Measurements from ENCODE around the gene HMOX2.
A peak's percentile ranks its signal among the peaks of the same experiment; 100 is the strongest.

The HMOX2 gene

DNA sequence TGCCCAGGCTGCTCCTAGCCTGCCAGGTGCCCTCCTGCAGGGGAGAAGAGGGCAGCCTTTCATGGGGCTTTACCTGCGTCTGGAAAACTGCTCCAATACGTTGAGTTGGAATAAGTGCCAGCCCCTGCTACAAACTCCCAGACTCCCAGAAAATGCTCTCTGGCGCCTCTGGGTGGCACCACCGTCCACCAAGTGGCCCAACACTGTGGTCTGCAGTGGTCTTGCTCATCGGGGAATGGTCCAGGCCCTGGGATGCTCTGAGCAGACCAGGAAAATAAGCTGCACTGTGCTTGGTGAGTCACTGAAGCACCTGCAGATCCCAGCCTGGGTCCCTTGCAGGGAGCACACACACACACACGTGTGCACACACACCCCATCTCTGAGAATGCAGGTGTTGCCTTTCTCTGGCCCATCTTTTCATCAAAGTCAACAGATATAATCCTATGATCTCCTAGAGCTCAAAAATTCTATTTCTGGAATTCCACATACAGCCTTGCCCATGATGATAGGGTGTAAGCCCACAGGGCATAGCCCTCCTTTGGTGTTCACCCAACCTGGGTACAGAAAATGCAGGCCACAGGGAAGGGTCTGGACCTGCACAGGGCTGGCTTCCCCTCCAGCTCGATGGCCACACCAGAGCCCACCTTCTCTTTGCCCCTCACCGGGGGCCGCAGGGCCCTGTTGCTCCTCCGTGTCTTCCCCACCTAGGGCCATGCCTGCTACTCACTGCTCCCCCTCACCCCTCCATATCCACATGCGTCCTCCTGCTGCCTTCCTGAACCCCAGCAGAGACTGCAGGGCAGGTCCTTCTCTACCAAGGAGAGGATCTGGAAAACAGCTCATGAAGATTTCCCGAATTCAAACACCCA, 41.8 kb downstream of the HMOX2 start:
- TF ChIP-seq, protein P1, sequence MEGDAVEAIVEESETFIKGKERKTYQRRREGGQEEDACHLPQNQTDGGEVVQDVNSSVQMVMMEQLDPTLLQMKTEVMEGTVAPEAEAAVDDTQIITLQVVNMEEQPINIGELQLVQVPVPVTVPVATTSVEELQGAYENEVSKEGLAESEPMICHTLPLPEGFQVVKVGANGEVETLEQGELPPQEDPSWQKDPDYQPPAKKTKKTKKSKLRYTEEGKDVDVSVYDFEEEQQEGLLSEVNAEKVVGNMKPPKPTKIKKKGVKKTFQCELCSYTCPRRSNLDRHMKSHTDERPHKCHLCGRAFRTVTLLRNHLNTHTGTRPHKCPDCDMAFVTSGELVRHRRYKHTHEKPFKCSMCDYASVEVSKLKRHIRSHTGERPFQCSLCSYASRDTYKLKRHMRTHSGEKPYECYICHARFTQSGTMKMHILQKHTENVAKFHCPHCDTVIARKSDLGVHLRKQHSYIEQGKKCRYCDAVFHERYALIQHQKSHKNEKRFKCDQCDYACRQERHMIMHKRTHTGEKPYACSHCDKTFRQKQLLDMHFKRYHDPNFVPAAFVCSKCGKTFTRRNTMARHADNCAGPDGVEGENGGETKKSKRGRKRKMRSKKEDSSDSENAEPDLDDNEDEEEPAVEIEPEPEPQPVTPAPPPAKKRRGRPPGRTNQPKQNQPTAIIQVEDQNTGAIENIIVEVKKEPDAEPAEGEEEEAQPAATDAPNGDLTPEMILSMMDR (IDR thresholded peaks at IDR 0.05; ENCODE audit: control insufficient read depth, insufficient read depth, low read depth, low read length, missing control alignments) = peak; percentile 58
- no peak for DNase-seq (ENCODE audit: low read depth)
- H3K4me3 ChIP-seq (ENCODE audit: control insufficient read depth, low read depth, low read length) = no peak overlapping the region

DNA sequence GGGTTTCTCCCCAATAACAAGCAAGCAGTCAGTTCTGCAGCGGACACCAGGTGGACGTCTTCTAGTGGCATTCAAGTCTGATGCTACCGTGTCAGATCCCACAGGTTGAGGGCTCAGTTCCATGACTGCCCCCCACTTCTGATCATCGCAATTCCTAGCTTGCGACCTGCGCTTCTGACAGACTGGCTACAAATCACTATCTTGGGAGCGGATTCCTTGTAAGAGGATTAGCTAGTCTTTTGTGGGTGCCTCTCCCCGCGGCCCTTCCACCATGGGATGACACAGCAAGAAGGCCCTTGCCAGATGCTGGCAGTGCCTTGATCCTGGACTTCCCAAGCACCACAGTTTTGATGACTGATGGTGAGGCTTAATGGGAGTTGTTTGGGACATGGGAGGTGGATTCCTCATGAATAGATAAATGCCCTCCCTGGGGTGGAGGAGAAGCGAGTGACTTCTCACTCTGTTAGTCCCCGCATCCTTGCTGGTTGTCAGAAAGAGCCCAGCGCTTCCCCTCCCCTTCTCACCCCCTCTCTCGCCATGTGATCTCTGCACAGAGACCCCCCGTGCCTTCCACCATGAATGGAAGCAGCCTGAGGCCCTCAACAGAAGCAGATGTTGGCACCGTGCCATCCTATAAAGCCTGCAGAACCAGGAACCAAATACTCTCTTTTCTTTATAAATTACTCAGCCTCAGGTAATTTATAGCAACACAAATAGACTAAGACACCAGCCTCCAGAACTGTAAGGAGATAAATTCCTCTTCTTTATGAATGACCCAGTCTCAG, 43.3 kb downstream of the HMOX2 start:
- DNase-seq (ENCODE audit: low read depth) = no peak
- TF ChIP-seq, protein P1 (IDR thresholded peaks at IDR 0.05; ENCODE audit: control insufficient read depth, insufficient read depth, low read depth, low read length, missing control alignments) = no peak
- no peak overlapping the region for H3K4me3 ChIP-seq (ENCODE audit: control insufficient read depth, low read depth, low read length)

DNA sequence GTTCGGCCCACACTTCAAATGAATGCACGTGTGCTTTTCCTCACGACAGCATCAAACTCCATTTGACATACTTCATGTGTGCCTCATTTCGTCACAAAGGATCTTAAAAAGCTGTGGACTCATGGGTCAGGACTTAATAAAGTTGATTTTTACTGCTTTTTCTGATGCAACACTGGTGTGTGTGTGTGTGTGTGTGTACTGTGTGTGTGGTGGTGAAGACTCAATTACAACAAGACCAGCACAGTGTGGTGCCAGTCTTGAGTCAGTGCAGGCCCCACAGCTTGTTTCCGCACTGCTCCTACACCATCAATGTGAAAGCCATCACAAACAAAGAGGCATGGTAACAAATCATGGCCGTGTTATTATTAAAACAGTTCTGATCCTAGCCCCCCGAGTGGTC, 44.7 kb downstream of the HMOX2 start:
- TF ChIP-seq, protein P1 (IDR thresholded peaks at IDR 0.05; ENCODE audit: control insufficient read depth, insufficient read depth, low read depth, low read length, missing control alignments) = no peak
- no peak overlapping the region for H3K4me3 ChIP-seq (ENCODE audit: control insufficient read depth, low read depth, low read length)
- DNase-seq (ENCODE audit: low read depth) = no peak

DNA sequence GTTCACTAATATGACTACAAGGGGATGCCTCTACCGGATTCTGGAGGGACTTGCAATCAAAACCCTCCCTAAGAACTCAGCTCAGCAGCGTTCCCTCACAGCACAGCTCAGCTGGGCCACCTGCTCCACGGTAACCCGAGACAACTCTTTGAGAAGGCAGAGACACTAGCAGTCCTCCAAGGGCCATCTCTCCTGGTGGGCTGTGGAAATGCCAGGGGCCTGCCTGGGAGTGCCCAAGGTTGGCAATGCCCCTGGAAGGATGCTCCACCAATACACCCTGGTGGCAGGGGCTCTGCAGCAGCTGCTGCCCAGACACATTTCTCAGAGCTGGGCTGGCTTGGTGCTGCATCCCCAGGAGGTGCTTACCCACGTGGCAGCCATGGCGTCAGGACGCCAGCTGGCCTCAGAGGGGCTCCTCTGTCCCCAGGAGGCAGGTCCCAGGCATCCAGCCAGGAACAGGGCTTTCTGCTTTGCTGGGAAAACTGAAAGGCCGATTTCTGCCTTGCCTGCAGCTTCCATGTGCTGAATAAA, 45.9 kb downstream of the HMOX2 start:
- no peak overlapping the region for H3K4me3 ChIP-seq (ENCODE audit: control insufficient read depth, low read depth, low read length)
- no peak for DNase-seq (ENCODE audit: low read depth)
- TF ChIP-seq, protein P1 (IDR thresholded peaks at IDR 0.05; ENCODE audit: control insufficient read depth, insufficient read depth, low read depth, low read length, missing control alignments) = no peak

DNA sequence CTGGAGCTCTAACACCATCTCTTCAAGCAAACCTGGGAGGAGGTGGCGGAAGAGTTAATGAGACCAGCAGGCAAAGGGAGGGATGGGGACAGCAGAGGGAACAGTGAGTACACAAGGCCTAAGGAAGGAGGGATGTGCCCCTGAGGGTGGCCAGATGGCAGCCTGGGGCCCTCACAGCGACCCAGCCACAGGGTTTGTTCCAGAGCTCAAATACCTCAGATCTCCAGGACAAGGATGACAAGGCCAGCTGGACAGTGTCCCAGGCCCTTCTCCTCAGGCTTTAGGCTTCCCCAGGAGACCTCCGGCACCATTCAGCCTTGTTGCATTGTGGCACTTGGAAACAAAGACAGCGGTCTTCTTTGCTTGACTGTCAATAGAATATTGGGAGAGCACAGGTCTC, 47.5 kb downstream of the HMOX2 start:
- no peak overlapping the region for H3K4me3 ChIP-seq (ENCODE audit: control insufficient read depth, low read depth, low read length)
- DNase-seq (ENCODE audit: low read depth) = no peak
- TF ChIP-seq, protein P1 (IDR thresholded peaks at IDR 0.05; ENCODE audit: control insufficient read depth, insufficient read depth, low read depth, low read length, missing control alignments) = no peak

DNA sequence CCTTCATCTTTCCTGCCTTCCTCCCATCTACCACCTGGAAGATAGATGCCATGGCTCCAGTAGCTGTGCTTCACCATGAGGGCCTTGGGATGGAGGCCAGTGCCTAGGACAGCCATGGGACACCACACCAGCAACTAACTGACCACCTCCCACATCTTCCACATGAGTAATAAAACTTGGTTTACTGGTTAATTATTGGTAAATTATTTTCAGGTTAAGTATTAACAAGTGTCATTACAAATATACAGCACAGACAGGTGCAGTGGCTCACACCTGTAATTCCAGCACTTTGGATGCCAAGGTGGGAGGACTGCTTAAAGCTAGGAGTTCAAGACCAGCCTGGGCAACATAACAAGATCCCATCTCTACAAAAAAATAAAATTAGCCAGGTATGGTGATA, 48.4 kb downstream of the HMOX2 start:
- no peak for DNase-seq (ENCODE audit: low read depth)
- H3K4me3 ChIP-seq (ENCODE audit: control insufficient read depth, low read depth, low read length) = no peak overlapping the region
- TF ChIP-seq, protein P1 (IDR thresholded peaks at IDR 0.05; ENCODE audit: control insufficient read depth, insufficient read depth, low read depth, low read length, missing control alignments) = no peak

Data from AG09309 (cell line).